KMS-11 (cell line): ENCODE data around the gene CRADD.

Source experiments
- H2AFZ ChIP-seq: fragments of 200-600 bp; sonication (generic); 2 replicates; pipeline ENCODE4 v1.6.1; 2016; ENCODE audit warnings: antibody characterized with exemption, mixed run types, low read depth
- H3K27ac ChIP-seq: fragments of 200-600 bp; sonication (generic); 2 replicates; pipeline ENCODE4 v1.6.1; 2016; ENCODE audit warnings: mild to moderate bottlenecking, mixed run types
- H3K27me3 ChIP-seq: fragments of 200-600 bp; sonication (generic); 2 replicates; pipeline ENCODE4 v1.6.1; 2017; ENCODE audit warnings: mild to moderate bottlenecking, low read depth, mixed run types, moderate library complexity; ENCODE audit not compliant: insufficient read depth
- H3K36me3 ChIP-seq: fragments of 200-600 bp; sonication (generic); 2 replicates; pipeline ENCODE4 v1.6.1; 2017; ENCODE audit warnings: mild to moderate bottlenecking, mixed run types; ENCODE audit not compliant: insufficient read depth
- H3K4me1 ChIP-seq: fragments of 200-600 bp; sonication (generic); 2 replicates; pipeline ENCODE4 v1.6.1; 2016; ENCODE audit warnings: mild to moderate bottlenecking, low read depth, mixed run types; ENCODE audit not compliant: poor library complexity, severe bottlenecking
- H3K4me2 ChIP-seq: fragments of 200-600 bp; sonication (generic); 2 replicates; pipeline ENCODE4 v1.7.0; 2016; ENCODE audit warnings: mild to moderate bottlenecking, mixed run types
- H3K4me3 ChIP-seq: fragments of 200-600 bp; sonication (generic); IDR thresholded peaks from 2 replicates; pipeline ENCODE4 v1.6.1; 2017; ENCODE audit warnings: low read depth, low read length, mixed read lengths; ENCODE audit not compliant: insufficient read depth
- H3K79me2 ChIP-seq: fragments of 200-600 bp; sonication (generic); 2 replicates; pipeline ENCODE4 v1.6.1; 2016; ENCODE audit warnings: low read depth, mixed run types; ENCODE audit not compliant: insufficient read depth
- H3K9ac ChIP-seq: fragments of 200-600 bp; sonication (generic); 2 replicates; pipeline ENCODE4 v1.6.1; 2016; ENCODE audit warnings: mild to moderate bottlenecking, mixed run types
- H4K20me1 ChIP-seq: fragments of 200-600 bp; sonication (generic); 2 replicates; pipeline ENCODE4 v1.6.1; 2016; ENCODE audit warnings: mild to moderate bottlenecking, mixed run types; ENCODE audit not compliant: insufficient read depth
- CTCF ChIP-seq: fragments of 200-600 bp; sonication (generic); conservative IDR thresholded peaks from 2 replicates; pipeline ENCODE4 v1.6.1; 2017; ENCODE audit warnings: low read depth, mild to moderate bottlenecking, antibody characterized with exemption, low read length, moderate library complexity, mixed read lengths

Gene CRADD

DNA sequence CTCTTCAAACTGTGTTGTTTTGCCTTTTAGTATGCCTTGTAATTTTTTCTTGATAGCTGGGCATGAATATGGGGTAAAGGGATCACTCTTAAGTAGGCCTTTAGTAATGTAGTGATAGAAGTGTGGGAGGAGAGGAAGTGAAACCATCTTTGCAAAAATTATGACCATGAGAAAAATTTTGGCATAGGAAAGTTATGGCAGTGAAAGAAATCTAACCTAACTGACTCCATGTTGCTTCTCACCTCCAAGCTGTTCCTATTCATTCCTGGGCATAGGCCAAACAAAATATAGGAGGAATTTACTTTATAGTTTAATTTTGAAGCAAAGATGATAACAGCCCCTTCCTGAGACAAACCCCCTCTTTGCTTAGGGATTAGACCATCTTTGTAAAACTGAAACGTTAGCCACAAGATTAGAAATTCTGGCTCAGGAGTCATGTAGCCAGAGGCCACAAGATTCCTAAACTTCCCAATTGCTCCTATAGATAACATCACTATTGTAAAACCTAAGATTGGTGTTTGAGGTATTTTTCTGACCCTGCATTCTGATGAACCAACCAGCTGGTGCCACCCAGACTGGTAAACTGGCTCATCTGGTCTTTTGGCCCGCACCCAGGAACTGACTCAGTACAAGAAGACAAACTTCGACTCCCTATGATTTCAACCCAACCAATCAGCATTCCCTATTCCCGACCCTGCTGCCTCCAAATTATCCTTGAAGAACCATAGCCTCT lies 45.8 kb downstream of the CRADD start:
- Histone ChIP-seq H3K4me1 (no peaks in the 10 kb centered on the region), H2AFZ (no peak overlapping the region), H3K4me3 (no peak overlapping the region), H3K36me3 (no peaks in the 10 kb centered on the region), H3K9ac (no peak overlapping the region), H3K4me2 (no peak overlapping the region), H3K79me2 (no peaks in the 10 kb centered on the region), H3K27ac (no peak overlapping the region), H3K27me3 (no peaks in the 10 kb centered on the region), H4K20me1 (no peaks in the 10 kb centered on the region)
- TF ChIP-seq CTCF, result no peak

- Histone ChIP-seq H2AFZ (no peak overlapping the region), H3K27ac (no peak overlapping the region)
Measured at GRCh38 chr12:93723568-93723930, 46.4 kb downstream of the CRADD start.

DNA sequence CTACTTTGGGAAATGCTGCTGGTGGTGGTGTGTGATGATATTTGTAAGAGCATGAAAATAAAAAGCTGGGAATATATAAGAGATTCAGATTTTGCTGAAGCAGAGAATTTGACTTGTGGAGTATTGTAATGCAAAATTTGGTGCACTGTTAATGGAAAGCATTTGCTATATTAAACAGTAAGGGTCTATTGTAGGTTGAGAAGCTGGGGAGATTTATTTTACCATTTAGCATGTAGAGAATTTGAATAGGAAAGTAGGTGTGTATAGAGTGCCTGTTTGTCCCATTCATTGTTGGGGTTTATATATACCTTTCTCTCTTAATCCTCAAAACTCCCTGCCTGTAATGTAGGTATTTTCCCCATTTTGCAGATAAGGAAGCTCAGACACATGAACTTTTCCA lies 48.4 kb downstream of the CRADD start:
- Histone ChIP-seq H2AFZ (no peak overlapping the region), H3K36me3 (no peaks in the 10 kb centered on the region), H3K79me2 (no peaks in the 10 kb centered on the region), H3K4me1 (no peaks in the 10 kb centered on the region), H3K4me2 (no peak overlapping the region), H3K27me3 (no peaks in the 10 kb centered on the region), H3K9ac (no peak overlapping the region), H4K20me1 (no peaks in the 10 kb centered on the region), H3K27ac (no peak overlapping the region), H3K4me3 (no peak overlapping the region)
- TF ChIP-seq CTCF, result no peak

More at GRCh38 chr12:93723568-93723930, 46.4 kb downstream of the CRADD start:
- Histone ChIP-seq H3K27me3 (no peaks in the 10 kb centered on the region), H3K9ac (no peak overlapping the region), H4K20me1 (no peaks in the 10 kb centered on the region), H3K4me2 (no peak overlapping the region), H3K79me2 (no peaks in the 10 kb centered on the region), H3K4me3 (no peak overlapping the region), H3K36me3 (no peaks in the 10 kb centered on the region), H3K4me1 (no peaks in the 10 kb centered on the region)
- TF ChIP-seq CTCF, result no peak

- Histone ChIP-seq H3K79me2 (no peaks in the 10 kb centered on the region), H3K4me1 (no peaks in the 10 kb centered on the region), H4K20me1 (no peaks in the 10 kb centered on the region), H3K27ac (no peak overlapping the region), H3K36me3 (no peaks in the 10 kb centered on the region), H3K4me2 (no peak overlapping the region), H3K9ac (no peak overlapping the region), H2AFZ (no peak overlapping the region), H3K4me3 (no peak overlapping the region), H3K27me3 (no peaks in the 10 kb centered on the region)
- no peak for TF ChIP-seq CTCF
Measured at GRCh38 chr12:93727195-93727811, 50.1 kb downstream of the CRADD start.
